ENCODE measurements around the gene CACFD1. TPM values are rescaled to one million over a fixed set of nuclear protein-coding genes. Genes with fewer than 3 reads are reported as not detected.

Gene CACFD1
- total RNA-seq, 1 donor from 2014 or later, result 24.6 TPM

DNA sequence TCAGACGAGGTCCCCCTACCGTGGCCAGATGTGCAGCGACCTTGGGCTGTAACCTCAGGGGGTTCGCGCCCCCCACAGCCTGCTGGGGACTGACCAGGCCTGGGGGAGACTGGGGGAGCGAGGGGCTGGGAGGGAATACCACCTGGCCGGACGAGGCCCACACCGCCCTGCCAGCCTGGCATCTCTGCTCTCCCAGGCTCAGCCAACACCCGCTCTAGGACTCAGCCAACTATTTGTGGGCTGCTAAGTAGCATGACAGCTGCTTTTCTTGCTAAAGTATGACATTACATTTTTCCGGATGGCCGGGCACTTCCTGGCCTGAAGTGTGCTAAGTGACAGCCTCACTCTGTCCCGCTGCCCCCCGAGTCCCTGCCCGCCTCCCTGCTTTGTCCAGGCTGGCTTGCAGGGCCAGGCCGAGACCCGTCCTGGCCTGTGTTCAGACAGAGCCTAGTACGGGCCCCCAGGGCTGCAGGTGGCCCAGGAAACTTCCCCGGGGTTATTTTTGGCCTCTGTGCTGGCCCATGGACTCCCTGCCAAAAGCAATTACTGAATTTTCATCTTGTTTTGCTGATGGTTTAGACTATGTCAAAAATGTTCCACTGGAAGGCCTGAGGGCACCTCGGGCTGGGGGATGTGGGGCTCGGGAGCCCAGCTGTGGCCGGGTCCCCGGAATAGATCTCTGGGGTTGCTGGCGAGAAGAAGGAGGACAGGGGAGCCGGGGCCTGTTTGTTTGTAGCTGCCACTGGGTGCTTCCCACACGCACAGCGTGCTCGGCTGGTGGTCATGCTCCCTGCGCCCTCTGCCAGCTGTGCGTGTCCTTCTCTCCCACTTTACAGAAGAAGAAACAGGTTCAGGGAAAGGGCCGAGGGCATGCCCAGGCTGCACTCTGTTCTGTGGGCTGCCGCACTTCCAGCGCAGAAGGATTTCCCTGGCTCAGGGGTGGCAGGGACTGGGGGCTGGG, 32.6 kb downstream of the CACFD1 start:
- H3K36me3 ChIP-seq (ENCODE audit: control insufficient read depth, insufficient read depth, low read length), result no peaks in the 10 kb centered on the region
- no peak for DNase-seq (ENCODE audit: low read depth)
- TF ChIP-seq, protein P1, sequence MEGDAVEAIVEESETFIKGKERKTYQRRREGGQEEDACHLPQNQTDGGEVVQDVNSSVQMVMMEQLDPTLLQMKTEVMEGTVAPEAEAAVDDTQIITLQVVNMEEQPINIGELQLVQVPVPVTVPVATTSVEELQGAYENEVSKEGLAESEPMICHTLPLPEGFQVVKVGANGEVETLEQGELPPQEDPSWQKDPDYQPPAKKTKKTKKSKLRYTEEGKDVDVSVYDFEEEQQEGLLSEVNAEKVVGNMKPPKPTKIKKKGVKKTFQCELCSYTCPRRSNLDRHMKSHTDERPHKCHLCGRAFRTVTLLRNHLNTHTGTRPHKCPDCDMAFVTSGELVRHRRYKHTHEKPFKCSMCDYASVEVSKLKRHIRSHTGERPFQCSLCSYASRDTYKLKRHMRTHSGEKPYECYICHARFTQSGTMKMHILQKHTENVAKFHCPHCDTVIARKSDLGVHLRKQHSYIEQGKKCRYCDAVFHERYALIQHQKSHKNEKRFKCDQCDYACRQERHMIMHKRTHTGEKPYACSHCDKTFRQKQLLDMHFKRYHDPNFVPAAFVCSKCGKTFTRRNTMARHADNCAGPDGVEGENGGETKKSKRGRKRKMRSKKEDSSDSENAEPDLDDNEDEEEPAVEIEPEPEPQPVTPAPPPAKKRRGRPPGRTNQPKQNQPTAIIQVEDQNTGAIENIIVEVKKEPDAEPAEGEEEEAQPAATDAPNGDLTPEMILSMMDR (IDR thresholded peaks at IDR 0.05; ENCODE audit: insufficient read depth, low read length, poor library complexity, severe bottlenecking), result no peak
- H3K4me3 ChIP-seq (ENCODE audit: low read depth, low read length), result no peak overlapping the region
- H3K27me3 ChIP-seq (ENCODE audit: control insufficient read depth, insufficient read depth, low read length), result peaks cover 43% of the 10 kb centered on the region

DNA sequence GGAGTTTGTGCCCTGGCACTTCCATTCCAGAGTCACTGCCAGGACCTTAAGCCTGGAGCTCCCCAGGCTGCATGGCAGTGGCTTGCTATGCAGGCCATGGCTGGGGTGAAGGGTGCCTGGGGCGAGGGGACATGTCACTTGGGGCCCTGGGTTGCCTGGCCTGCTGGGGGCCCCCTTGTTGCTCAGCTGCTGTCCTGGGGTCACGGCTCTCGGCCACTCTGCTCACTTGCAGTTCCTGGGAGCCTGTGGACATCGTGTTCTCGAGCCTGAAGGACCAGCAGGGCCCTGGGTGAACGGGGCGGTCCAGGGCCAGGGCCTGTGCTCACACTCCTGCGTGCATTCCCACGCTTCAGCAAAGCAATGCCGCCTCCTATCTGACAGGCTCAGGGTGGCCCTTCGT, 33.6 kb downstream of the CACFD1 start:
- no peak overlapping the region for H3K4me3 ChIP-seq (ENCODE audit: low read depth, low read length)
- TF ChIP-seq, protein P1 (IDR thresholded peaks at IDR 0.05; ENCODE audit: insufficient read depth, low read length, poor library complexity, severe bottlenecking), result no peak
- no peak for DNase-seq (ENCODE audit: low read depth)
- H3K36me3 ChIP-seq (ENCODE audit: control insufficient read depth, insufficient read depth, low read length), result no peaks in the 10 kb centered on the region
- H3K27me3 ChIP-seq (ENCODE audit: control insufficient read depth, insufficient read depth, low read length), result peaks cover 44% of the 10 kb centered on the region

DNA sequence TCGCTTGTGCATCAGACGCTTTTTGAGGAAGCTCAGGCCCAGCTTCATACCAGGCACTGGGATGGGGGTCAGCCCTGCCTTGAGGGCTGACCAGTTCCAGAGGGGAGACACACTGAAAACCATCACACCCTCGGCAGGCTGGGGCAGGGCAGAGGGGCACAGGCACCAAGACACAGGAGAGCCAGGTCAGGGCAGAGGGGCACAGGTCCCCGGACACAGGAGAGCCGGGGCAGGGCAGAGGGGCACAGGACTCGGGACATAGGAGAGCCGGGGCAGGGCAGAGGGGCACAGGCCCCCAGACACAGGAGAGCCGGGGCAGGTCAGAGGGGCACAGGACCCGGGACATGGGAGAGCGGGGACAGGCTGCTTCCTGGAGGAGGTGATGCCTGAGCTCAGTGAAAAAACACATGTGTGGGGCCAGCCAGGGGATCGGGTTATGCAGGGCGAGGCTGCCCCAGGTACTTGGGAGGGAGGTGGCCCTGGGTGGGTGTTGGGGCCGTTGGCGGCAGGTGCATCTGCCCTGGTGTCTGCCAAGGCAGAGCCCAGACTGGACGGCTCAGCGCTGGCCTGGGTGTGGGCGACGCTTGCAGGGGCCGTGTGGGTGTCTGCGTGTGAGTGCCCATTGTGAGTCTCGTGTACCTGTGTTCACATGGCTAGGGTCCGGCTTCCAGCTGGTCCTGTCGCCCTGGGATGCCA, 34.2 kb downstream of the CACFD1 start:
- no peak for DNase-seq (ENCODE audit: low read depth)
- TF ChIP-seq, protein P1 (IDR thresholded peaks at IDR 0.05; ENCODE audit: insufficient read depth, low read length, poor library complexity, severe bottlenecking), result no peak
- Histone ChIP-seq H3K27me3 (ENCODE audit: control insufficient read depth, insufficient read depth, low read length) (peaks cover 50% of the 10 kb centered on the region), H3K4me3 (ENCODE audit: low read depth, low read length) (no peak overlapping the region), H3K36me3 (ENCODE audit: control insufficient read depth, insufficient read depth, low read length) (no peaks in the 10 kb centered on the region)

DNA sequence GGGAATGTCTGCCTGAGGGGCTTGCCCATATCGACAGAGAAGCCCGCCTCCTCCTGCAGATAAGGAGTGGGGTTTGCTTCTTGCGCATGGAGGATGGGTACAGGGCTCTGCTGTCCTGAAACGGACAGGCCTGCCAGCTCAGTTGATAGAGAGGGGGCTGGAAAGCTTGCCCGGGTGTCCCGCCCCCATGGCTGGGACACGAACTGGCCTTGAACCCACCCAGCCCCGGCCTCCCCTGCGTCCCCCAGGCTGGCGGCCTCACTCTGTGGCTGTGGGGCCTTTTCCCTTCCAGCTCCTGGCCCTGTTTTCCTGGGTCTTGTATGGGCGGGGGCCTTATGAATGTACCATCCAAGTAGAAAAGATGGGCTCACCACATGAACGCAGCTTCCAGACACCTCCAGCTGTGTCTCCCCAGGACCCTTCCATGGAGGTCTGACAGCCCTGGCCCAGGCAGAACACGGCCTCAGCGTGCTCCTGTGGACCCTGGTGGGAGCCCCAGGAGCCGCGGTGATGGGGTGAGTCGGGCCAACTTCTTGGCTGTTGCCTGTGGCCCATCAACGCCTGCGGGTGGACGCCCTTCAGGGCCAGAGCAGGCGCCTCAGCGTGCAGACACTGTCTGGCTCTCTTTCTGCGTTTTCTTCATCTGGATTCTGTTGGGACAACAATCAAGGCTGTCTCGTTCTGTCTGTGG, 35.0 kb downstream of the CACFD1 start:
- DNase-seq (ENCODE audit: low read depth), result no peak
- TF ChIP-seq, protein P1 (IDR thresholded peaks at IDR 0.05; ENCODE audit: insufficient read depth, low read length, poor library complexity, severe bottlenecking), result no peak
- Histone ChIP-seq H3K36me3 (ENCODE audit: control insufficient read depth, insufficient read depth, low read length) (no peaks in the 10 kb centered on the region), H3K4me3 (ENCODE audit: low read depth, low read length) (no peak overlapping the region), H3K27me3 (ENCODE audit: control insufficient read depth, insufficient read depth, low read length) (peaks cover 53% of the 10 kb centered on the region)

DNA sequence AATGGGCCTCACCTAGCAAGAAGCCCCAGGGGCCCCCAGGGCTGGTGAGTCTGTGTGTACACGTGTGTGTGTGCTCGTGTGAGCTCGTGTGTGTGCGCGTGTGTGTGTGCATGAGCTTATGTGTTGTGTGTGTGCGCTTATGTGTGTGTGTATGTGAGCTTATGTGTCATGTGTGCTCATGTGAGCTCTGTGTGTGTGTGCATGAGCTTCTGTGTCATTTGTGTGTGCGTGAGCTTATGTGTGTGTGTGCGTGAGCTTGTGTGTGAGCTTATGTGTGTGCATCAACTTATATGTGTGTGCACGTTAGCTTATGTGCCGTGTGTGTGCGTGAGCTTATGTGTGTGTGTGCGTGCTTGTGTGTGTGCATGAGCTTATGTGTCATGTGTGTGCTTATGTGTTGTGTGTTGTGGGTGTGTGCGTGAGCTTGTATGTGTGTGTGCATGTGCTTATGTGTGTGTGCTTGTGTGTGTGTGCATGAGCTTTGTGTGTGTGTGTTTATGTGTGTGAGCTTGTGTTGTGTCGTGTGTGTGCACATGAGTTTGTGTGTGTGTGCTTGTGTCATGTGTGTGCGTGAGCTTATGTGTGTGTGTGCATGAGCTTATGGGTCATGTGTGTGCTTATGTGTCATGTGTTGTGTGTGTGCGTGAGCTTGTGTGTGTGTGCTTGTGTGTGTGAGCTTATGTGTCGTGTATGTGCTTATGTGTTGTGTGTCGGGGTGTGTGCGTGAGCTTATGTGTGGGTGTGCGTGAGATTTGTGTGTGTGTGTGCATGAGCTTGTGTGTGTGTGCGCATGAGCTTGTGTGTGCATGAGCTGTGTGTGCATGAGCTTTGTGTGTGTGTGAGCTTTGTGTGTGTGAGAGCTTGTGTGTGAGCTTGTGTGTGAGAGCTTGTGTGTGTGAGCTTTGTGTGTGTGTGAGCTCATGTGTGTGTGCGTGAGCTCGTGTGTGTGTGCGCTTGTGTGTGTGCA, 35.8 kb downstream of the CACFD1 start:
- TF ChIP-seq, protein P1 (IDR thresholded peaks at IDR 0.05; ENCODE audit: insufficient read depth, low read length, poor library complexity, severe bottlenecking), result no peak
- Histone ChIP-seq H3K36me3 (ENCODE audit: control insufficient read depth, insufficient read depth, low read length) (no peaks in the 10 kb centered on the region), H3K4me3 (ENCODE audit: low read depth, low read length) (no peak overlapping the region), H3K27me3 (ENCODE audit: control insufficient read depth, insufficient read depth, low read length) (peaks cover 49% of the 10 kb centered on the region)
- DNase-seq (ENCODE audit: low read depth), result no peak
